ENCODE measurements around the gene PFKL.

PFKL gene

DNA sequence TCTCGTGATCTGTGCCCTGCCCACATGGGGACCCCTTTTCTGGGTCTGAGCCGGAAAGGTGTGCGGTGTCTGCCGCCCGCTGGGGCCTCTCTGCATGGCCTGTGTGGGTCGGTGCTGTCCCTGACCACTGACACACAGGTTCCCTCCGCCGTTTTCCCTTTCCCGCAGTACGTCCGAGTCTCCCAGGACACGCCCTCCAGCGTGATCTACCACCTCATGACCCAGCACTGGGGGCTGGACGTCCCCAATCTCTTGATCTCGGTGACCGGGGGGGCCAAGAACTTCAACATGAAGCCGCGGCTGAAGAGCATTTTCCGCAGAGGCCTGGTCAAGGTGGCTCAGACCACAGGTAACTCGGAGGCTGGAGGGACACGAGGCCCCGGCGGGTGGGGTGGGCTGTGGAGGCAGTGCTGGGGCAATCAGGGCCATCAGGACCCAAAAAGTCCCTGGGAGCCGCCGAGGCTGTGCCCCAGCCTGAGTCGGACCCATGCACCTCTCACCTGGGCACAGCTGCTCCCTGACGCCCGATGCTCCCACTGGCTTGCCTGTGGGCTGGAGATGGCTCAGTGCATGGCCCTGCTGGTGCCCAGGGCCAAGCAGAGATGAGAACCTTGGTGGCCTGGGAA, 66.8 kb downstream of the PFKL start:
- H2AK5ac ChIP-seq (ENCODE audit: low read length, severe bottlenecking) = no peak overlapping the region
- H3K4me3 ChIP-seq (ENCODE audit: insufficient read depth in 1 of 2, low read depth in 1 of 2, low read length in 2 of 2) = no peak overlapping the region
- H3K4me2 ChIP-seq (ENCODE audit: low read length, poor library complexity, severe bottlenecking) = no peak overlapping the region
- H3K27me3 ChIP-seq (ENCODE audit: control insufficient read depth in 1 of 2, insufficient read depth in 1 of 2, low read length in 2 of 2) = peaks cover 20 to 23% of the 10 kb centered on the region in 2 experiments
- H2BK120ac ChIP-seq (ENCODE audit: low read depth, low read length) = no peak overlapping the region
- H3K4me1 ChIP-seq (ENCODE audit: control insufficient read depth, insufficient read depth, low read depth, low read length) = peaks cover 12% of the 10 kb centered on the region
- H2BK15ac ChIP-seq (ENCODE audit: low read depth, poor library complexity, severe bottlenecking) = no peak overlapping the region
- H3K23ac ChIP-seq (ENCODE audit: low read length in 2 of 2) = no peak overlapping the region
- H4K91ac ChIP-seq (ENCODE audit: low read length) = no peak overlapping the region
- no peak overlapping the region for H2BK5ac ChIP-seq (ENCODE audit: low read depth, low read length, poor library complexity, severe bottlenecking)
- H3K9ac ChIP-seq (ENCODE audit: low read length) = no peak overlapping the region
- H3K36me3 ChIP-seq (ENCODE audit: control insufficient read depth in 1 of 2, insufficient read depth in 2 of 2, low read depth in 1 of 2, low read length in 2 of 2) = no peaks in the 10 kb centered on the region
- H3K27ac ChIP-seq (ENCODE audit: low read length, poor library complexity, severe bottlenecking) = no peak overlapping the region
- no peak overlapping the region for H2AFZ ChIP-seq (ENCODE audit: low read depth, low read length)
- H4K8ac ChIP-seq (ENCODE audit: low read length) = no peak overlapping the region
- peaks cover 11% of the 10 kb centered on the region for H3K9me3 ChIP-seq (ENCODE audit: control insufficient read depth, low read length)
- no peak overlapping the region for H3K4ac ChIP-seq (ENCODE audit: low read depth in 1 of 2, low read length in 2 of 2)
- H3K79me1 ChIP-seq (replicated peaks; ENCODE audit: low read length, poor library complexity, severe bottlenecking) = no peaks in the 10 kb centered on the region
- 89% methylated on average over 28 of the region's 28 CpGs for WGBS
- no peak overlapping the region for H2BK12ac ChIP-seq (ENCODE audit: low read length in 2 of 2)
- H3K14ac ChIP-seq (ENCODE audit: low read length in 2 of 2) = no peak overlapping the region
- no peak for DNase-seq
- no peak overlapping the region for H3K18ac ChIP-seq (ENCODE audit: low read depth in 1 of 2, low read length in 2 of 2)

DNA sequence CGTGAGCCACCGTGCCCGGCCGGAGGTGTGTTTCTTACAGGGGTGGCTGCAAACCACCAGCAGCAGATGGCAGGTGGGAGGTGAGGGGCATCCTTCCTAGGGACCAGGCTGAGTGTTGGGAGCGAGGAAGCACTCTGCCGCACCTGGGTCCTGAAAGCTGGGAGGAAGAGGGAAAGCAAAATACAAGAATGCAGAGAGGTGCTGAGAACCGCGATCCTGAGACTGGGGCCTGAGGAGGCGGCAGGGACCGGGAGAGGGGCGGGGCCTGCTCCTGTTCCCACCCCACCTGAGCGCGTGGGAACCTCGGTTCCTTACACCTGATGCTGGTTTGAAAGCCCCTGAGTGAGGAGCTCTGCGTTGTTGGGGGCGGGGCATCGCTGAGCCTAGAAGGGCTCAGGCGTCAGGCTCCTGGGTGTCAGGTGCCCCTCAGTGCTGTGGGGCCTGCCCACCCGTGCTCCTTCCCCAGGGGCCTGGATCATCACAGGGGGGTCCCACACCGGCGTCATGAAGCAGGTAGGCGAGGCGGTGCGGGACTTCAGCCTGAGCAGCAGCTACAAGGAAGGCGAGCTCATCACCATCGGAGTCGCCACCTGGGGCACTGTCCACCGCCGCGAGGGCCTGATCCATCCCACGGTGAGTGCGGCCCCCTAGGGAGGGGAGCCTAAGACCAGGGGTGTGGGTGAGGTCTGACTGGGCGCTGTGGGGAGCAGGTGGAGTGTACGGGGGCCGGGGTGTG, 69.0 kb downstream of the PFKL start:
- no peak overlapping the region for H3K4me3 ChIP-seq (ENCODE audit: insufficient read depth in 1 of 2, low read depth in 1 of 2, low read length in 2 of 2)
- no peak overlapping the region for H3K18ac ChIP-seq (ENCODE audit: low read depth in 1 of 2, low read length in 2 of 2)
- H2BK120ac ChIP-seq (ENCODE audit: low read depth, low read length) = no peak overlapping the region
- no peak overlapping the region for H2BK5ac ChIP-seq (ENCODE audit: low read depth, low read length, poor library complexity, severe bottlenecking)
- no peak overlapping the region for H4K8ac ChIP-seq (ENCODE audit: low read length)
- no peaks in the 10 kb centered on the region for H3K79me1 ChIP-seq (replicated peaks; ENCODE audit: low read length, poor library complexity, severe bottlenecking)
- no peak overlapping the region for H2AK5ac ChIP-seq (ENCODE audit: low read length, severe bottlenecking)
- no peak overlapping the region for H2AFZ ChIP-seq (ENCODE audit: low read depth, low read length)
- 28% methylated on average over 35 of the region's 35 CpGs for WGBS
- H3K4ac ChIP-seq (ENCODE audit: low read depth in 1 of 2, low read length in 2 of 2) = no peak overlapping the region
- H3K27me3 ChIP-seq (ENCODE audit: control insufficient read depth in 1 of 2, insufficient read depth in 1 of 2, low read length in 2 of 2) = peaks cover 20% of the 10 kb centered on the region in 2 experiments
- H3K36me3 ChIP-seq (ENCODE audit: control insufficient read depth in 1 of 2, insufficient read depth in 2 of 2, low read depth in 1 of 2, low read length in 2 of 2) = no peaks in the 10 kb centered on the region
- H3K23ac ChIP-seq (ENCODE audit: low read length in 2 of 2) = no peak overlapping the region
- no peak overlapping the region for H3K4me2 ChIP-seq (ENCODE audit: low read length, poor library complexity, severe bottlenecking)
- H4K91ac ChIP-seq (ENCODE audit: low read length) = peak overlapping the region; percentile 10
- H3K27ac ChIP-seq (ENCODE audit: low read length, poor library complexity, severe bottlenecking) = no peak overlapping the region
- no peak for DNase-seq
- H2BK15ac ChIP-seq (ENCODE audit: low read depth, poor library complexity, severe bottlenecking) = no peak overlapping the region
- no peak overlapping the region for H3K9ac ChIP-seq (ENCODE audit: low read length)
- H3K4me1 ChIP-seq (ENCODE audit: control insufficient read depth, insufficient read depth, low read depth, low read length) = peaks cover 12% of the 10 kb centered on the region
- H3K9me3 ChIP-seq (ENCODE audit: control insufficient read depth, low read length) = peaks cover 3% of the 10 kb centered on the region
- H3K14ac ChIP-seq (ENCODE audit: low read length in 2 of 2) = no peak overlapping the region
- no peak overlapping the region for H2BK12ac ChIP-seq (ENCODE audit: low read length in 2 of 2)

DNA sequence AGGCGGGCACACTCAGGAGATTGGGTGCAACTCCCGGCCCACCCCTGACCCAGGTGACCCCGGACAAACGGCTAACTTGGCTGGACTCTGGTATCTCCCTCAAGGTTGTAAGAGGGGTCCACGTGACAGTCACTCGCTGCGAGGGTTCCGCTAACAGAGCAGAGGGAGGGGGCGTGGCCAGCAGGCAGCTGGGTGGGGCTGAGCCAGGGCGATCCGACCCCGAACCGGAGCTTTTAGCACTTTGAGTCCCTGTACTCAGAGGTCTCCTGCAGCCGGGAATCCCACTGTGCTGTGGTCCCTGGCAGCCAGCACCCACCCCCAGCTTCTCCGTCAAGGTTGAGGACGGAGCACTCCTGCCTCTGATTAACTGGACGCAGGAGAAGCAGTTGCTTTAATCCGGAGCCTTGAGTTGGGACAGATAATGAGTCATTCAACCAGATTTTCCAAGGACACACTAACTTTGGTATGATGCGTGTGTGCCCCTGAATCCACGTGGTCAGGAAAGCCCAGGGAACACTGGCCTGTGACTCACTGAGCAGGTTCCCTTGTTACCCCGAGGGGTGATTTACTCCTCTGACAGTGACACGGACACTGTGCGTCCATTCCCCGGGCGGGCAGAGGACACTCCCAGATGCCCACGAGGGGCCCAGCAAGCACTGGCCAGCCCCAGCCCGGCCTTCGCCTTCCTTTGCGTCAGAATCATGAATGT, 70.3 kb downstream of the PFKL start:
- no peak overlapping the region for H3K4me3 ChIP-seq (ENCODE audit: insufficient read depth in 1 of 2, low read depth in 1 of 2, low read length in 2 of 2)
- H3K4me1 ChIP-seq (ENCODE audit: control insufficient read depth, insufficient read depth, low read depth, low read length) = peaks cover 10% of the 10 kb centered on the region
- H3K36me3 ChIP-seq (ENCODE audit: control insufficient read depth in 1 of 2, insufficient read depth in 2 of 2, low read depth in 1 of 2, low read length in 2 of 2) = no peaks in the 10 kb centered on the region
- no peak overlapping the region for H3K4me2 ChIP-seq (ENCODE audit: low read length, poor library complexity, severe bottlenecking)
- WGBS = 44% methylated on average over 29 of the region's 29 CpGs
- no peak overlapping the region for H4K8ac ChIP-seq (ENCODE audit: low read length)
- H2AK5ac ChIP-seq (ENCODE audit: low read length, severe bottlenecking) = no peak overlapping the region
- no peak overlapping the region for H2BK5ac ChIP-seq (ENCODE audit: low read depth, low read length, poor library complexity, severe bottlenecking)
- no peaks in the 10 kb centered on the region for H3K79me1 ChIP-seq (replicated peaks; ENCODE audit: low read length, poor library complexity, severe bottlenecking)
- H3K23ac ChIP-seq (ENCODE audit: low read length in 2 of 2) = no peak overlapping the region
- H3K27ac ChIP-seq (ENCODE audit: low read length, poor library complexity, severe bottlenecking) = no peak overlapping the region
- DNase-seq = peak; percentile 61
- H2BK120ac ChIP-seq (ENCODE audit: low read depth, low read length) = no peak overlapping the region
- no peak overlapping the region for H3K18ac ChIP-seq (ENCODE audit: low read depth in 1 of 2, low read length in 2 of 2)
- H2BK12ac ChIP-seq (ENCODE audit: low read length in 2 of 2) = no peak overlapping the region
- peaks cover 16 to 22% of the 10 kb centered on the region in 2 experiments for H3K27me3 ChIP-seq (ENCODE audit: control insufficient read depth in 1 of 2, insufficient read depth in 1 of 2, low read length in 2 of 2)
- no peak overlapping the region for H3K4ac ChIP-seq (ENCODE audit: low read depth in 1 of 2, low read length in 2 of 2)
- no peak overlapping the region for H3K14ac ChIP-seq (ENCODE audit: low read length in 2 of 2)
- no peak overlapping the region for H4K91ac ChIP-seq (ENCODE audit: low read length)
- H3K9ac ChIP-seq (ENCODE audit: low read length) = no peak overlapping the region
- no peak overlapping the region for H2BK15ac ChIP-seq (ENCODE audit: low read depth, poor library complexity, severe bottlenecking)
- no peaks in the 10 kb centered on the region for H3K9me3 ChIP-seq (ENCODE audit: control insufficient read depth, low read length)
- H2AFZ ChIP-seq (ENCODE audit: low read depth, low read length) = no peak overlapping the region

DNA sequence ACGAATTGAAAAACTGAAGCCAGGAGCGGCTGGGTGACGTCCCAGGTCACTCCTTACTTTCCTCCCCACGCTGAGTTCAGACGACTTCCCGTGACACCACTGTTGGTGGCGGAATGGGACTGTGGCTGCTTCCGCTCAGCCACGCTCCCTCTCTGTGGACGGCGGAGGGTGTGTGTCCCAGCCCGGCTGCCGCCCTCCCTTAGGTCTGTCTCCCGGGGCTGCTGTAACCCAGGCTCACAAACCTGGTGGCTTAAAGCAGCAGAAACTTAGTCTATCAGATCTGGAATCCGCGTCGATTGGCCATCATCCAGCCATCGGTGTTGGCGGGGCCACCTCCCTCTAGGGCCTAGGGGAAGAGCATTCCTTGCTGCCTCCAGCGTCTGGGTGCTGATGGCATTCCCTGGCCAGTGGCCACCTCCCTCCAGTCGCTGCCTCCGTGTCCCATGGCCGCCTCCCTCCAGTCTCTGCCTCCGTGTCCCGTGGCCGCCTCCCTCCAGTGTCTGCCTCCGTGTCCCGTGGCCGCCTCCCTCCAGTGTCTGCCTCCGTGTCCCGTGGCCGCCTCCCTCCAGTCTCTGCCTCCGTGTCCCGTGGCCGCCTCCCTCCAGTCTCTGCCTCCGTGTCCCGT, 71.0 kb downstream of the PFKL start:
- Histone ChIP-seq H2BK120ac (ENCODE audit: low read depth, low read length) (no peak overlapping the region), H2BK5ac (ENCODE audit: low read depth, low read length, poor library complexity, severe bottlenecking) (no peak overlapping the region), H3K4me3 (ENCODE audit: insufficient read depth in 1 of 2, low read depth in 1 of 2, low read length in 2 of 2) (peak overlapping the region in 1 of 2 experiments; percentile 29), H3K79me1 (replicated peaks; ENCODE audit: low read length, poor library complexity, severe bottlenecking) (no peaks in the 10 kb centered on the region), H2BK15ac (ENCODE audit: low read depth, poor library complexity, severe bottlenecking) (no peak overlapping the region), H3K18ac (ENCODE audit: low read depth in 1 of 2, low read length in 2 of 2) (no peak overlapping the region), H3K23ac (ENCODE audit: low read length in 2 of 2) (no peak overlapping the region), H3K36me3 (ENCODE audit: control insufficient read depth in 1 of 2, insufficient read depth in 2 of 2, low read depth in 1 of 2, low read length in 2 of 2) (no peaks in the 10 kb centered on the region), H3K27ac (ENCODE audit: low read length, poor library complexity, severe bottlenecking) (no peak overlapping the region), H2AK5ac (ENCODE audit: low read length, severe bottlenecking) (no peak overlapping the region), H2AFZ (ENCODE audit: low read depth, low read length) (no peak overlapping the region), H4K8ac (ENCODE audit: low read length) (no peak overlapping the region), H4K91ac (ENCODE audit: low read length) (no peak overlapping the region), H3K4me1 (ENCODE audit: control insufficient read depth, insufficient read depth, low read depth, low read length) (peaks cover 8% of the 10 kb centered on the region), H3K9ac (ENCODE audit: low read length) (no peak overlapping the region), H3K14ac (ENCODE audit: low read length in 2 of 2) (no peak overlapping the region), H3K4me2 (ENCODE audit: low read length, poor library complexity, severe bottlenecking) (no peak overlapping the region), H3K4ac (ENCODE audit: low read depth in 1 of 2, low read length in 2 of 2) (no peak overlapping the region), H2BK12ac (ENCODE audit: low read length in 2 of 2) (no peak overlapping the region), H3K9me3 (ENCODE audit: control insufficient read depth, low read length) (no peaks in the 10 kb centered on the region), H3K27me3 (ENCODE audit: control insufficient read depth in 1 of 2, insufficient read depth in 1 of 2, low read length in 2 of 2) (peaks cover 16 to 28% of the 10 kb centered on the region in 2 experiments)
- 95% methylated on average over 34 of the region's 37 CpGs for WGBS
- no peak for DNase-seq

Measured in mesenchymal stem cell (in vitro differentiated cells and primary cell).